ENCODE results near the gene FAM181A. TPM values are rescaled to one million over a fixed set of nuclear protein-coding genes. Genes with fewer than 3 reads are reported as not detected.

FAM181A gene
- total RNA-seq (not detected), total RNA-seq (0 to 0.12 (median 0) reads per million in 29 experiments)
- not detected for total RNA-seq (2013)

- Mint-ChIP-seq H3K36me3 (no peaks in the 10 kb centered on the region), H3K9me3 (no peaks in the 10 kb centered on the region), H3K27me3 (no peaks in the 10 kb centered on the region), H3K4me3 (no peak within 1 kb of the TSS), H3K4me1 (no peaks in the 10 kb centered on the region), H3K27ac (no peak within 1 kb of the TSS)
- no peak for DNase-seq
- no peaks in the 10 kb centered on the region for H3K27me3 ChIP-seq (replicated peaks in 1 of 2; ENCODE audit: control insufficient read depth in 2 of 2, extremely low read depth in 1 of 2, insufficient read depth in 2 of 2, low read length in 1 of 2)
- H3K4me1 ChIP-seq (ENCODE audit: control insufficient read depth in 1 of 2, extremely low read depth in 1 of 2, insufficient read depth in 2 of 2, low read length in 2 of 2) = no peaks in the 10 kb centered on the region
- no peaks in the 10 kb centered on the region for H3K9me3 ChIP-seq
- no peak within 1 kb of the TSS for H3K27ac ChIP-seq (ENCODE audit: low read length)
- WGBS (ENCODE audit: insufficient coverage) = 79% methylated on average over 22 of the region's 38 CpGs
- no peaks in the 10 kb centered on the region for H3K36me3 ChIP-seq (ENCODE audit: control insufficient read depth in 2 of 2, extremely low read depth in 1 of 2, insufficient read depth in 1 of 2, low read length in 1 of 2)
- POLR2A ChIA-PET = no interaction called here
- CTCF ChIA-PET = no interaction called here
- H3K4me3 ChIP-seq (ENCODE audit: control insufficient read depth in 1 of 2, extremely low read depth in 1 of 2, low read length in 1 of 2) = no peak within 1 kb of the TSS
- no peak for ATAC-seq (replicated peaks in 1 of 4)
Measured at GRCh38 chr14:93926873-93927799, at the start of gene FAM181A. FAM181A (plus strand) TSS chr14:93927344; CDS start chr14:93928286, 942 bp downstream.

GRCh38 chr14:93878212-93878611, 48.9 kb upstream of the FAM181A start:
- no peak overlapping the region for H3K4me3 Mint-ChIP-seq
- peaks cover 6 to 11% (median 11%) of the 10 kb centered on the region in 3 donors for H3K9me3 Mint-ChIP-seq
- Histone ChIP-seq H3K36me3 (ENCODE audit: control insufficient read depth in 2 of 2, extremely low read depth in 1 of 2, insufficient read depth in 1 of 2, low read length in 1 of 2) (no peaks in the 10 kb centered on the region), H3K27ac (ENCODE audit: low read length) (no peak overlapping the region), H3K9me3 (no peaks in the 10 kb centered on the region), H3K4me3 (ENCODE audit: control insufficient read depth in 1 of 2, extremely low read depth in 1 of 2, low read length in 1 of 2) (no peak overlapping the region), H3K4me1 (ENCODE audit: control insufficient read depth in 1 of 2, extremely low read depth in 1 of 2, insufficient read depth in 2 of 2, low read length in 2 of 2) (no peaks in the 10 kb centered on the region), H3K27me3 (replicated peaks in 1 of 2; ENCODE audit: control insufficient read depth in 2 of 2, extremely low read depth in 1 of 2, insufficient read depth in 2 of 2, low read length in 1 of 2) (peaks cover 0 to 40% of the 10 kb centered on the region in 2 experiments)
- CTCF ChIA-PET = no interaction called here
- H3K36me3 Mint-ChIP-seq = no peaks in the 10 kb centered on the region
- H3K4me1 Mint-ChIP-seq = peaks cover 0 to 6% (median 2%) of the 10 kb centered on the region in 3 donors
- DNase-seq = no peak
- H3K27ac Mint-ChIP-seq = no peak overlapping the region
- WGBS (ENCODE audit: insufficient coverage) = 91% methylated on average over 2 of the region's 8 CpGs
- ATAC-seq (replicated peaks in 1 of 4) = no peak
- POLR2A ChIA-PET = interaction anchor here in 1 of 2 donors (0.6 kb wide), 1 partner anchor 722 kb away, joined by 3 read pairs; no protein-coding TSS in a partner anchor
- H3K27me3 Mint-ChIP-seq = peaks cover 24 to 31% of the 10 kb centered on the region in 2 donors

GRCh38 chr14:93878871-93879270, 48.3 kb upstream of the FAM181A start:
- Mint-ChIP-seq H3K4me1 (peaks cover 0 to 6% (median 2%) of the 10 kb centered on the region in 3 donors), H3K4me3 (no peak overlapping the region), H3K36me3 (no peaks in the 10 kb centered on the region), H3K27ac (no peak overlapping the region), H3K27me3 (peaks cover 20 to 27% of the 10 kb centered on the region in 2 donors), H3K9me3 (peaks cover 6 to 11% (median 10%) of the 10 kb centered on the region in 3 donors)
- DNase-seq = no peak
- H3K4me1 ChIP-seq (ENCODE audit: control insufficient read depth in 1 of 2, extremely low read depth in 1 of 2, insufficient read depth in 2 of 2, low read length in 2 of 2) = no peaks in the 10 kb centered on the region
- H3K9me3 ChIP-seq = no peaks in the 10 kb centered on the region
- H3K27ac ChIP-seq (ENCODE audit: low read length) = no peak overlapping the region
- no peaks in the 10 kb centered on the region for H3K36me3 ChIP-seq (ENCODE audit: control insufficient read depth in 2 of 2, extremely low read depth in 1 of 2, insufficient read depth in 1 of 2, low read length in 1 of 2)
- H3K4me3 ChIP-seq (ENCODE audit: control insufficient read depth in 1 of 2, extremely low read depth in 1 of 2, low read length in 1 of 2) = no peak overlapping the region
- no peak for ATAC-seq (replicated peaks in 1 of 4)
- ChIA-PET CTCF (no interaction called here), POLR2A (no interaction called here)
- peaks cover 0 to 36% of the 10 kb centered on the region in 2 experiments for H3K27me3 ChIP-seq (replicated peaks in 1 of 2; ENCODE audit: control insufficient read depth in 2 of 2, extremely low read depth in 1 of 2, insufficient read depth in 2 of 2, low read length in 1 of 2)
- WGBS (ENCODE audit: insufficient coverage) = 89% methylated on average over 3 of the region's 5 CpGs

- no peaks in the 10 kb centered on the region for H3K4me1 ChIP-seq (ENCODE audit: control insufficient read depth in 1 of 2, extremely low read depth in 1 of 2, insufficient read depth in 2 of 2, low read length in 2 of 2)
- Mint-ChIP-seq H3K27me3 (peaks cover 14 to 23% of the 10 kb centered on the region in 2 donors), H3K9me3 (peaks cover 4 to 6% (median 5%) of the 10 kb centered on the region in 3 donors), H3K27ac (no peak overlapping the region), H3K36me3 (no peaks in the 10 kb centered on the region), H3K4me3 (no peak overlapping the region), H3K4me1 (peaks cover 0 to 6% (median 2%) of the 10 kb centered on the region in 3 donors)
- CTCF ChIA-PET = no interaction called here
- 64% methylated on average over 6 of the region's 7 CpGs for WGBS (ENCODE audit: insufficient coverage)
- no peak overlapping the region for H3K27ac ChIP-seq (ENCODE audit: low read length)
- ATAC-seq (replicated peaks in 1 of 4) (no peak), DNase-seq (no peak)
- no peaks in the 10 kb centered on the region for H3K9me3 ChIP-seq
- no peak overlapping the region for H3K4me3 ChIP-seq (ENCODE audit: control insufficient read depth in 1 of 2, extremely low read depth in 1 of 2, low read length in 1 of 2)
- POLR2A ChIA-PET = no interaction called here
- no peaks in the 10 kb centered on the region for H3K36me3 ChIP-seq (ENCODE audit: control insufficient read depth in 2 of 2, extremely low read depth in 1 of 2, insufficient read depth in 1 of 2, low read length in 1 of 2)
- peaks cover 0 to 35% of the 10 kb centered on the region in 2 experiments for H3K27me3 ChIP-seq (replicated peaks in 1 of 2; ENCODE audit: control insufficient read depth in 2 of 2, extremely low read depth in 1 of 2, insufficient read depth in 2 of 2, low read length in 1 of 2)
Measured at GRCh38 chr14:93879362-93879983, 47.7 kb upstream of the FAM181A start.

GRCh38 chr14:93880021-93880820, 46.9 kb upstream of the FAM181A start:
- H3K4me1 Mint-ChIP-seq = peaks cover 5 to 11% (median 5%) of the 10 kb centered on the region in 3 donors
- Histone ChIP-seq H3K27ac (ENCODE audit: low read length) (no peak overlapping the region), H3K4me3 (ENCODE audit: control insufficient read depth in 1 of 2, extremely low read depth in 1 of 2, low read length in 1 of 2) (no peak overlapping the region), H3K9me3 (no peaks in the 10 kb centered on the region), H3K27me3 (replicated peaks in 1 of 2; ENCODE audit: control insufficient read depth in 2 of 2, extremely low read depth in 1 of 2, insufficient read depth in 2 of 2, low read length in 1 of 2) (peaks cover 0 to 32% of the 10 kb centered on the region in 2 experiments), H3K36me3 (ENCODE audit: control insufficient read depth in 2 of 2, extremely low read depth in 1 of 2, insufficient read depth in 1 of 2, low read length in 1 of 2) (no peaks in the 10 kb centered on the region), H3K4me1 (ENCODE audit: control insufficient read depth in 1 of 2, extremely low read depth in 1 of 2, insufficient read depth in 2 of 2, low read length in 2 of 2) (no peaks in the 10 kb centered on the region)
- H3K4me3 Mint-ChIP-seq = no peak overlapping the region
- no peak for DNase-seq
- POLR2A ChIA-PET = no interaction called here
- 66% methylated on average over 8 of the region's 11 CpGs for WGBS (ENCODE audit: insufficient coverage)
- H3K27ac Mint-ChIP-seq = no peak overlapping the region
- H3K9me3 Mint-ChIP-seq = peaks cover 6 to 11% (median 10%) of the 10 kb centered on the region in 3 donors
- CTCF ChIA-PET = no interaction called here
- H3K36me3 Mint-ChIP-seq = no peaks in the 10 kb centered on the region
- no peak for ATAC-seq (replicated peaks in 1 of 4)
- peaks cover 19 to 23% of the 10 kb centered on the region in 2 donors for H3K27me3 Mint-ChIP-seq

- Histone ChIP-seq H3K36me3 (ENCODE audit: control insufficient read depth in 2 of 2, extremely low read depth in 1 of 2, insufficient read depth in 1 of 2, low read length in 1 of 2) (no peaks in the 10 kb centered on the region), H3K9me3 (no peaks in the 10 kb centered on the region), H3K4me1 (ENCODE audit: control insufficient read depth in 1 of 2, extremely low read depth in 1 of 2, insufficient read depth in 2 of 2, low read length in 2 of 2) (no peaks in the 10 kb centered on the region), H3K27me3 (replicated peaks in 1 of 2; ENCODE audit: control insufficient read depth in 2 of 2, extremely low read depth in 1 of 2, insufficient read depth in 2 of 2, low read length in 1 of 2) (peaks cover 0 to 24% of the 10 kb centered on the region in 2 experiments), H3K4me3 (ENCODE audit: control insufficient read depth in 1 of 2, extremely low read depth in 1 of 2, low read length in 1 of 2) (no peak overlapping the region), H3K27ac (ENCODE audit: low read length) (no peak overlapping the region)
- ChIA-PET CTCF (no interaction called here), POLR2A (no interaction called here)
- ATAC-seq (replicated peaks in 1 of 4) = no peak
- no peaks in the 10 kb centered on the region for H3K36me3 Mint-ChIP-seq
- 13% methylated on average over 1 of the region's 1 CpG for WGBS (ENCODE audit: insufficient coverage)
- H3K9me3 Mint-ChIP-seq = peaks cover 10 to 16% (median 14%) of the 10 kb centered on the region in 3 donors
- H3K4me3 Mint-ChIP-seq = no peak overlapping the region
- no peak overlapping the region for H3K27ac Mint-ChIP-seq
- no peak for DNase-seq
- H3K27me3 Mint-ChIP-seq = peaks cover 30 to 33% of the 10 kb centered on the region in 2 donors
- peaks cover 3 to 6% (median 5%) of the 10 kb centered on the region in 3 donors for H3K4me1 Mint-ChIP-seq
Measured at GRCh38 chr14:93884950-93885349, 42.2 kb upstream of the FAM181A start.

Data from T-cell (primary cell).